Neural progenitor cell (in vitro differentiated cells): Measurements from ENCODE around the gene THEMIS2.

Source experiments
- EZH2phosphoT487 ChIP-seq: fragments of 200-600 bp; sonication (generic); IDR thresholded peaks from 2 replicates; pipeline ENCODE4 v1.6.1; 2017; ENCODE audit warnings: antibody characterized with exemption
- TF ChIP-seq, protein P1 (sequence below): fragments of 200-600 bp; sonication (generic); IDR thresholded peaks from 2 replicates; pipeline ENCODE4 v1.5.1; 2017; ENCODE audit warnings: antibody characterized with exemption, mild to moderate bottlenecking

DNA sequence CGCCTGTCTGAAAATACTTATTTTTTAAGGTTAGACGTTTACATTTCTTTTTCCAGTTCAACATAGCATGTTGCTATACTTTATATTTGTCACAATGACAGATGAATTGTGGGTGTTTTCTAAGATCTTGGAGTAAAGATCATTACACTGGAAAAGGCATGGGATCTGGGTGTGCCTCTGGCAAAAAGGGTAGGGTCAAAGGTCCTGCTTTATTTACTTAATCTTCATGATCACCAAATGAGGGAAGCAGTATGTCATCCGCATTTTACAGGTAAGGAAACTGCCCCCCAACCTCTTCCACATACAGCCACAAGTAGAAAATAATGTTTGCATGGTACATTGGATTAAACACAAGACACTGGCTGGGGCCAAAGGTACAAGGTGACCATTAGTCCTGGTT lies 49.9 kb downstream of the THEMIS2 start:
- TF ChIP-seq, protein P1, sequence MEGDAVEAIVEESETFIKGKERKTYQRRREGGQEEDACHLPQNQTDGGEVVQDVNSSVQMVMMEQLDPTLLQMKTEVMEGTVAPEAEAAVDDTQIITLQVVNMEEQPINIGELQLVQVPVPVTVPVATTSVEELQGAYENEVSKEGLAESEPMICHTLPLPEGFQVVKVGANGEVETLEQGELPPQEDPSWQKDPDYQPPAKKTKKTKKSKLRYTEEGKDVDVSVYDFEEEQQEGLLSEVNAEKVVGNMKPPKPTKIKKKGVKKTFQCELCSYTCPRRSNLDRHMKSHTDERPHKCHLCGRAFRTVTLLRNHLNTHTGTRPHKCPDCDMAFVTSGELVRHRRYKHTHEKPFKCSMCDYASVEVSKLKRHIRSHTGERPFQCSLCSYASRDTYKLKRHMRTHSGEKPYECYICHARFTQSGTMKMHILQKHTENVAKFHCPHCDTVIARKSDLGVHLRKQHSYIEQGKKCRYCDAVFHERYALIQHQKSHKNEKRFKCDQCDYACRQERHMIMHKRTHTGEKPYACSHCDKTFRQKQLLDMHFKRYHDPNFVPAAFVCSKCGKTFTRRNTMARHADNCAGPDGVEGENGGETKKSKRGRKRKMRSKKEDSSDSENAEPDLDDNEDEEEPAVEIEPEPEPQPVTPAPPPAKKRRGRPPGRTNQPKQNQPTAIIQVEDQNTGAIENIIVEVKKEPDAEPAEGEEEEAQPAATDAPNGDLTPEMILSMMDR, result no peak
- TF ChIP-seq EZH2phosphoT487, result no peak
